Left ventricle myocardium superior (tissue), 1 donor: ENCODE data around the gene UXS1. TPM values are rescaled to one million over a fixed set of nuclear protein-coding genes. Genes with fewer than 3 reads are reported as not detected.

ENCODE experiments used
- ATAC-seq: fragments of 200-7000 bp; cut with Tn5 transposase; one replicate; pipeline ENCODE4 v1.9.1; 2020; ENCODE audit warnings: mild to moderate bottlenecking, moderate library complexity
- DNase-seq: peaks from one replicate; pipeline ENCODE4 v3.0.0-alpha.2; 2020
- intact Hi-C: fragments of 100-400 bp; cut with micrococcal nuclease; formaldehyde crosslinking; loops from one replicate; pipeline ENCODE4 v1.11.0; 2022
- total RNA-seq: library from RNA; stranded (reverse); fragmentation: NEBNext Ultra II Directional; extraction: Animal tissue kit (Norgen Biotek cat#: 25700); gene quantifications from one replicate; pipeline ENCODE4 v1.2.1, GENCODE V29; 2021
- donor health status: DM: no; HTN: yes; CAD: no; lungs with severe emphysema.

The UXS1 gene
- total RNA-seq, 1 donor from 2014 or later, result 21.7 TPM

- intact Hi-C loops, result no loop called here
- DNase-seq (peak; percentile 60), ATAC-seq (peak; percentile 37)
Measured at GRCh38 chr2:106192752-106193689, 1.1 kb downstream of the UXS1 start.

DNA sequence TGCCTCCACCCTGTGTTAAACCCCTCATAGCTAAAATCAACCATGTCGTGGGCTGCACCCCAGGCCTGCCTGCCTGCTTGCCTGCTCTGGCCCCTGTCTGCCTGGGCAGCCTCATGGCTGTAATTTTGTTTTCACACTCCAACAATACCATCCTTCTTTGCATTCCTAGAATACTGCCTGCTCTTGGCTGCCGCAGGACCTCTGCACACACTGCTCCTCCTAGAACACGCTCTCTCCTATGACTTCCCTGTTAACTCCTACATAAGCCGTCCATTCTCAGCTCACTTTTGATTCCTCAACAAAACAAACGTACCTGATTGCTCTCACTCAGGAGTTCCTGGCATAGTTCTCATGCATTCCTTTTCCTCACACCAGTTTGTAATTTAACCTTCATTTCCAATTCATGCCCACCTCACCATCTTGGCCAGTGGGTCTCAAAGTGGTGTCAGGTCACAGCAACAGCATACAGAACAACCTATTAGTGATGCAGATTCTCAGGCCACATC is 2.5 kb downstream of the UXS1 start:
- ATAC-seq (no peak), DNase-seq (no peak)
- intact Hi-C loops, result no loop called here

DNA sequence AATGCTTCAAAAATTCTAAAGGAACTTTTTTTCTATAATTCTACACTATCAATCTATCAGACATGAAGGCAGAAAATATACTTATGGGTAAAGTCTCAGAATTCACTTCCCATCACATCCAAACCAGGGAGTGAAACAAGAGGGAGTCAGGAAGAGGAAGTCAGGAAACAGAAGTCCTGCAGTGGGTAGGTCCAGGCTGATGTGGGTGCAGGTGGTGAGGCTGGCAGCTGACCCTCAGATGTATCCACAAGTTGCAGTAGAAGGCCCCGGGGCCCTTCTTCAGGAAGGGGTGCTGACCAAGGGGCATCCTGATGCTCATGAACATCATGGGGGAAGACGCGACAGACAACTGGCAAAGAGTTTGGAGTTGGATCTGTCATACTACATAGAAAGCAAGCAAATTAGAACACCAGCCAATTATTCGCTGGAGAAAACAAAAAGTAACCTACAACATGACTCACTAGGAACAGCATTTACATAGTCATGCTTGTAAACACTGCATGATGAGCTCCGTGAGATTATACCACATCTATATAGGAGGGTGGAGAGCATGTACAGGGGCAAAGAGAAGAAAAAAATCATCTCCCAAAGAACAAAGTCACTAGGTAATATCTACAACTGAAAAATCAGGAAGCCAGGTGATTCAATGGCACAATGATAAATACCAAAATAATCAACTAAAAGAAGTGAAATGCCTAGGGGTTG is 4.2 kb downstream of the UXS1 start:
- DNase-seq, result no peak
- no peak for ATAC-seq
- intact Hi-C loops, result no loop called here

GRCh38 chr2:106189325-106189724 is 4.8 kb downstream of the UXS1 start:
- ATAC-seq (no peak), DNase-seq (no peak)
- intact Hi-C loops, result no loop called here

- no peak for DNase-seq
- no peak for ATAC-seq
- intact Hi-C loops, result no loop called here
Measured at GRCh38 chr2:106187273-106187891, 6.7 kb downstream of the UXS1 start.

- ATAC-seq, result no peak
- DNase-seq, result no peak
- intact Hi-C loops, result no loop called here
Measured at GRCh38 chr2:106185475-106186184, 8.5 kb downstream of the UXS1 start.

- intact Hi-C loops, result no loop called here
- ATAC-seq (no peak), DNase-seq (no peak)
Measured at GRCh38 chr2:106184857-106185256, 9.2 kb downstream of the UXS1 start.

DNA sequence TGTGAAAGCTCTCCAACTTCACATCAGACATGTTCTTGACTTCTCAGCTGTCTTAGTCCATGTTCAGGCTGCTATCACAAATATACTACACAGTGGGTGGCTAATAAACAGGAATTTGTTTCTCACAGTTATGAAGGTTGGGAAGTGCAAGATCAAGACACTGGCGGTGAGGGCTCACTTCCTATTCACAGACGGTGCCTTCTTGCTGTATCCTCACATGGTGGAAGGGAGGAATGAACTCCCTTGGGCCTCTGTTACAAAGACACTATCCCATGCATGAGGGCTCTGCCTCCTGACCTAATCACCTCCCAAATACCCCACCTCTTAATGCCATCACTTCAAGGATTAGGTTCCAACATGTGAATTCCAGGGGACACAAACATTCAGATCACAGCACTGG is 9.7 kb downstream of the UXS1 start:
- no peak for DNase-seq
- ATAC-seq, result no peak
- intact Hi-C loops, result no loop called here

GRCh38 chr2:106183101-106183696 is 10.9 kb downstream of the UXS1 start:
- no peak for ATAC-seq
- intact Hi-C loops, result no loop called here
- DNase-seq, result no peak

DNA sequence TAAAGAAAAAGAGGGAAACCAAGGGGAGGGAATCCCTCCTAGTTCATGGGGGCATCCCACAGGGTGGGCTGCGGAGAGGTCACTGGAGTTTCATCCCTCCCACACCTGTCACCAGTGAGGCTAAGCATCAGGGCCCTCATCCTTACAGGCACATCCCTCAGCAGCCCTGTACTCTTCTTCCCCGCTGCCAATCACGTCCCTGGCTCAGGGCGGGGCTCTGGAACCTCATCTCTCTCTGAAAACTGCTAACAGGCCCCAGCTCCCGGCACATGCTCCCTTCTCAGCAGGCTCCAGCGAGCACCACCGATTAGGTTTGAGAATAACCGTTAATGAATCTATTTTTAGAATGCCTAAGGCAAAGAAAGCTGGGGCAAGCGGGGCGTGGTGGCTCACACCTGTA is 13.0 kb downstream of the UXS1 start:
- intact Hi-C loops, result no loop called here
- no peak for ATAC-seq
- DNase-seq, result no peak

- intact Hi-C loops, result no loop called here
- DNase-seq (no peak), ATAC-seq (no peak)
Measured at GRCh38 chr2:106180602-106181001, 13.5 kb downstream of the UXS1 start.

GRCh38 chr2:106178716-106179115 is 15.4 kb downstream of the UXS1 start:
- intact Hi-C loops, result no loop called here
- DNase-seq, result no peak

GRCh38 chr2:106177581-106177980 is 16.5 kb downstream of the UXS1 start:
- DNase-seq, result no peak
- intact Hi-C loops, result no loop called here
- no peak for ATAC-seq

More at GRCh38 chr2:106178716-106179115, 15.4 kb downstream of the UXS1 start:
- no peak for ATAC-seq

DNA sequence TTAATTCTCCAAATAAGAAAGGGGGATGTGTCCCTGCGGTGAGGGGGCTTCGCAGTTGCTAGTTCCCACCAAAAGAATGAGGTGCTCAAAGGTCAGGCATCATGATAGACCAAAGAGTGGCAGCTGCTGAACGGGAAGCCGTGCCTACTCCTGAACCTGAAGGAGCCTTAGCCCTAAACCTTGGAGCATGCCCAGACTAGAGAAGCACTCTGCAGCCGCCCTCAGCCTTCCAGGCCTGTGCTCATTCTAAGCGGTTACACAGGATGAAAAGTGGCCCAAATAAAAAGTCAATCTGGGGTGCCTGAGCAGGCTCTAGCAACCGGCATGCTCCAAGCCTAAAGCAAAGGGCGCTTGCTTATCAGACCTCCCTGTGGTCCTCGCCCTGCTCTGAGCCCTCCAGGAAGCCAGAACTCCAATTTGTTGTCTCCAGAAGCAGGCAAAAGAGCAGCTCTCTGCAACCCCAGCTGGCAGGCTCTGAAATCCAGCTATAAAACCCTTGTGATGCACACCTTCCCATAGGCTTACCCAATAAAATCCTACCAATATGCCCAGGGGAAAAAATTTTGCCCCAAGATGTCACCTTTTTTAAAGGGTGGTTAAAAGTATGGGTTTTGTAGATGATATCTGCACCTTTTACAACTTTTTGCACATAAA is 17.5 kb downstream of the UXS1 start:
- intact Hi-C loops, result no loop called here
- no peak for ATAC-seq

GRCh38 chr2:106175086-106175850 is 18.8 kb downstream of the UXS1 start:
- DNase-seq (no peak), ATAC-seq (no peak)
- intact Hi-C loops, result no loop called here

More for the DNA sequence above, 17.5 kb downstream of the UXS1 start:
- DNase-seq, result no peak

DNA sequence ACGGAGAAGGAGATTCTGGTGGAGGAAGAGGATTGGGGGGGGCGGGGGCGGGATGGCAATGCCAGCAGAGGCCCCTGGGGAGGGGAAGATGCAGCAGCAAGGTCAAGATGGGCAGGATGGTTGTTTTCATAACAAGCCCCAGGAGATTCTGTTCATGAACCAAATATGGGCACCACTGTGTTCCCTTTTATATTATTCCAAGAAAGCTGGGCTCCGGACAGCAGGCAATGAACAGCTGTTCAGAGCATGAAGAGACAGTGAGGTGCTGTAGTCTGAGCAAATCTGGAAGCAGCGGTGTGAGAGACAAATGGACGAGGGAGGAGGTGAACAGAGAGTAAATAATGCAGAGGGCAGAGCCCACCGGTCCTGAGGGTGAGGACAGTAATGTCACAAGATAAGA is 20.0 kb downstream of the UXS1 start:
- DNase-seq (no peak), ATAC-seq (no peak)
- intact Hi-C loops, result no loop called here

- intact Hi-C loops, result no loop called here
- DNase-seq (no peak), ATAC-seq (no peak)
Measured at GRCh38 chr2:106172649-106173048, 21.5 kb downstream of the UXS1 start.

DNA sequence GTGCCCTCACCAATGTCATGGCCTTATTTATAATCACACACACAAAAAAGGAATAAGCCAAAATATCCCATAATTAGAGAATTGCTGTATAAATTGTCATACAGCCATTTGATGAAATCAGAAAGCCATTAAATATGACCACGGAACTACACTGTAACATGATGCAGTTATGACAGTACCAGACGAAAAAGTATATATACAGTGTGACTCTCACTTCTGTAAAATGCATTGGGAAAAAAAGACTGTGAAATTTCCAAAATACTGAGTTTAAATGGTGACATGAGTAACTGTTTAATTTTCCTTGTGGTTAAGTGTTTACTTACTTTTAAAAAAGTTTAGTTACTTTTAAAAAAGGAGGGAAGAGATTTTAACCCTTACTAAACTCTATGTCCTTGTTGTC is 25.4 kb downstream of the UXS1 start:
- ATAC-seq, result no peak
- DNase-seq, result no peak
- intact Hi-C loops, result no loop called here
